K562 (cell line): ENCODE data around the gene BRD7. TPM values are rescaled to one million over a fixed set of nuclear protein-coding genes. Genes with fewer than 3 reads are reported as not detected.

Experiments
- ATAC-seq: fragments of 200-7000 bp; cut with Tn5 transposase; 3 replicates; pipeline ENCODE4 v1.9.1; 2020; ENCODE audit warnings: moderate library complexity
- BruUV-seq: library from RNA; stranded (reverse); fragments of 400-500 nt; replicated peaks from 2 replicates; lab custom pipeline; 2021; lab: Mats Ljungman, UMichigan
- CTCF ChIA-PET: fragments of 300-600 bp; formaldehyde crosslinking; extraction: SDS; loops from one replicate; lab custom pipeline; 2021; ENCODE audit warnings: low intra/inter-chr PET ratio; lab: Yijun Ruan, JAX
- POLR2A ChIA-PET: fragments of 300-600, 350-650 bp; sonication (Branson Sonifier 250); formaldehyde crosslinking; extraction: SDS; loops from one replicate; lab custom pipeline; 2021; ENCODE audit warnings: antibody characterized with exemption, inconsistent platforms; lab: Yijun Ruan, JAX
- DNase-seq, 4 experiments: peaks; one replicate each; pipeline versions ENCODE4 v3.0.0 to v3.0.0-alpha.2; 2011 to 2018; ENCODE audit warnings: low spot score in 3 of 4, mixed read lengths in 3 of 4; ENCODE audit errors: extremely low read depth in 1 of 4
- FAIRE-seq: peaks from 2 replicates; lab custom pipeline; 2011; peaks lifted over from hg19 to GRCh38; lab: Jason Lieb, UNC
- H2AFZ ChIP-seq: 2 replicates; pipeline ENCODE4 v1.6.0; 2011; ENCODE audit warnings: low read depth, low read length, control low read depth, inconsistent platforms
- H3K27ac ChIP-seq: fragments of 200-600 bp; 3 replicates; pipeline ENCODE4 v1.8.0; 2011; ENCODE audit warnings: low read depth, mild to moderate bottlenecking, control low read depth, inconsistent platforms, low read length, moderate library complexity, mixed read lengths; ENCODE audit errors: extremely low read depth
- H3K27me3 ChIP-seq, 2 experiments: fragments of 300-600 bp in 1 of 2; 2 replicates in 1 of 2; 3 replicates in 1 of 2; pipeline versions ENCODE4 v1.6.0 to v1.8.0; 2011; ENCODE audit warnings: inconsistent platforms in 2 of 2, low read length in 2 of 2, mild to moderate bottlenecking in 1 of 2, mixed read lengths in 1 of 2, moderate library complexity in 1 of 2; ENCODE audit not compliant: control insufficient read depth in 2 of 2, insufficient read depth in 2 of 2
- H3K36me3 ChIP-seq: fragments of 300-600 bp; 3 replicates; pipeline ENCODE4 v1.8.0; 2011; ENCODE audit warnings: mild to moderate bottlenecking, low read length, inconsistent platforms; ENCODE audit not compliant: control insufficient read depth, insufficient read depth
- H3K4me1 ChIP-seq, 2 experiments: fragments of 200-600 bp in 1 of 2; replicated peaks in 1 of 2; 2 replicates in 1 of 2; 3 replicates in 1 of 2; pipeline versions ENCODE4 v1.5.1 to v1.8.0; 2011; ENCODE audit warnings: inconsistent platforms in 2 of 2, low read length in 2 of 2, mild to moderate bottlenecking in 1 of 2, mixed read lengths in 1 of 2, moderate library complexity in 1 of 2; ENCODE audit not compliant: control insufficient read depth in 2 of 2, insufficient read depth in 2 of 2
- H3K4me2 ChIP-seq: 2 replicates; pipeline ENCODE4 v1.6.1; 2011; ENCODE audit warnings: low read length, control low read depth, inconsistent platforms, mixed read lengths; ENCODE audit not compliant: insufficient read depth
- H3K4me3 ChIP-seq: fragments of 200-600 bp; sonication (generic), shearing (Covaris generic); 2 replicates; pipeline ENCODE4 v1.5.1; 2016; ENCODE audit warnings: control low read depth, inconsistent platforms
- H3K79me2 ChIP-seq: fragments of 200-600 bp; 3 replicates; pipeline ENCODE4 v1.8.0; 2011; ENCODE audit warnings: low read length, inconsistent platforms; ENCODE audit not compliant: control insufficient read depth, insufficient read depth
- H3K9ac ChIP-seq, 2 experiments: 2 replicates each; pipeline versions ENCODE4 v1.6.0 to v1.6.1; 2011; ENCODE audit warnings: low read depth in 2 of 2, low read length in 2 of 2, control low read depth in 1 of 2, inconsistent platforms in 1 of 2, mild to moderate bottlenecking in 1 of 2, mixed read lengths in 1 of 2; ENCODE audit not compliant: insufficient read depth in 1 of 2
- H3K9me1 ChIP-seq: one replicate; pipeline ENCODE4 v1.6.0; 2011; ENCODE audit warnings: inconsistent platforms, mild to moderate bottlenecking, low read length, moderate library complexity; ENCODE audit not compliant: control insufficient read depth, insufficient read depth
- H3K9me3 ChIP-seq: replicated peaks from 2 replicates; pipeline ENCODE4 v1.5.1; 2011; ENCODE audit warnings: low read depth, low read length, inconsistent platforms; ENCODE audit not compliant: control insufficient read depth, insufficient read depth
- H4K20me1 ChIP-seq: replicated peaks from 2 replicates; pipeline ENCODE4 v1.6.1; 2011; ENCODE audit warnings: low read length, inconsistent platforms, mixed read lengths; ENCODE audit not compliant: control insufficient read depth, insufficient read depth
- BACH1 ChIP-seq: fragments of 200-800 bp; sonication (Bioruptor generic); IDR thresholded peaks from 2 replicates; pipeline ENCODE4 v1.6.1; 2016; ENCODE audit warnings: missing genetic modification characterization, missing compliant biosample characterization
- CREB1 ChIP-seq, 2 experiments: sonication (generic) in 1 of 2; formaldehyde crosslinking in 1 of 2; IDR thresholded peaks; 2 replicates each; pipeline versions ENCODE4 v1.6.1 to v1.8.0; 2012 to 2022; ENCODE audit warnings: inconsistent platforms in 1 of 2, mild to moderate bottlenecking in 1 of 2, missing genetic modification reagents in 1 of 2, moderate library complexity in 1 of 2
- ELF1 ChIP-seq: fragments of 200-800 bp; sonication (Bioruptor generic); IDR thresholded peaks from 2 replicates; pipeline ENCODE4 v1.6.1; 2016; ENCODE audit warnings: missing genetic modification characterization, missing compliant biosample characterization
- MAFF ChIP-seq: IDR thresholded peaks from 2 replicates; pipeline ENCODE4 v1.6.1; 2012; ENCODE audit warnings: low read length, improper control_type of control experiment
- MTA1 ChIP-seq: fragments of 450-650 bp; IDR thresholded peaks from 2 replicates; pipeline ENCODE4 v1.6.1; 2017; ENCODE audit warnings: borderline replicate concordance
- PHF8 ChIP-seq: fragments of 200-600 bp; sonication (generic); IDR thresholded peaks from 2 replicates; pipeline ENCODE4 v1.6.1; 2012; ENCODE audit warnings: mixed run types, mild to moderate bottlenecking, inconsistent platforms, low read length, moderate library complexity, borderline replicate concordance
- RAD51 ChIP-seq: fragments of 450-650 bp; IDR thresholded peaks from 2 replicates; pipeline ENCODE4 v1.7.1; 2016; ENCODE audit warnings: low read depth, mild to moderate bottlenecking, borderline replicate concordance
- SMC3 ChIP-seq: conservative IDR thresholded peaks from 2 replicates; pipeline ENCODE4 v1.6.1; 2011; ENCODE audit warnings: low read depth, low read length, improper control_type of control experiment; ENCODE audit not compliant: insufficient read depth
- ZBTB7A ChIP-seq: IDR thresholded peaks from 2 replicates; pipeline ENCODE4 v1.6.1; 2011; ENCODE audit warnings: low read depth, mild to moderate bottlenecking, low read length, moderate library complexity, borderline replicate concordance; ENCODE audit not compliant: control insufficient read depth
- WGBS: fragments of 100-300 bp; shearing (Covaris generic); methylation state at CpG from one replicate; pipeline ENCODE4 v1.1.6; 2016; ENCODE audit warnings: low coverage, mixed read lengths; ENCODE audit not compliant: insufficient coverage; ENCODE audit errors: missing lambda C conversion rate; 5-methylcytosine and 5-hydroxymethylcytosine counted together
- in situ Hi-C: fragments of 300-500 bp; cut with MboI; formaldehyde crosslinking; loops from 4 replicates; pipeline ENCODE4 v1.15.0; 2018; ENCODE audit warnings: inconsistent platforms, mixed read lengths
- intact Hi-C: fragments of 100-400 bp; cut with micrococcal nuclease; formaldehyde crosslinking; loops from 2 replicates; pipeline ENCODE4 v1.14.2; 2022
- polyA plus RNA-seq, 8 experiments: library from polyadenylated mRNA; depleted of rRNA in 4 of 8; stranded (reverse) in 5 of 8; unstranded in 3 of 8; fragments of >200 nt; fragmentation: Nextera tagmentation in 2 of 8; fragmentation: Illumina TruSeq in 1 of 8; extraction: Ambion mirVana in 2 of 8; extraction: Trizol in 1 of 8; gene quantifications; 2 replicates each; pipeline versions ENCODE4 v1.2.1 to v1.2.3, GENCODE V29; 2011 to 2014; ENCODE audit warnings: inconsistent platforms in 1 of 8, missing spikeins in 1 of 8
- total RNA-seq, 7 experiments: library from RNA; depleted of rRNA in 6 of 7; stranded (reverse); fragments of >200 nt in 6 of 7; fragmentation: Illumina TruSeq in 2 of 7; extraction: Trizol in 2 of 7; gene quantifications; 2 replicates each; pipeline versions ENCODE4 v1.2.1 to v1.2.3, GENCODE V29; 2011 to 2021; ENCODE audit warnings: low replicate concordance in 1 of 7
- TF ChIP-seq, protein P1 (sequence below): fragments of 450-650 bp; formaldehyde crosslinking; IDR thresholded peaks from 2 replicates; pipeline ENCODE4 v1.4.0; 2020; ENCODE audit warnings: mild to moderate bottlenecking, mixed read lengths
- TF ChIP-seq, protein P2 (sequence below): fragments of 450-650 bp; formaldehyde crosslinking; IDR thresholded peaks from 2 replicates; pipeline ENCODE4 v1.4.0; 2020; ENCODE audit warnings: mild to moderate bottlenecking, moderate library complexity
- TF ChIP-seq, protein P3 (sequence below), 3 experiments: IDR thresholded peaks in 2 of 3; conservative IDR thresholded peaks in 1 of 3; 2 replicates each; pipeline ENCODE4 v1.5.1; 2011 to 2012; ENCODE audit warnings: low read length in 3 of 3, mild to moderate bottlenecking in 3 of 3, control low read depth in 2 of 3, improper control_type of control experiment in 1 of 3, inconsistent platforms in 1 of 3, low read depth in 1 of 3, mixed read lengths in 1 of 3, moderate library complexity in 1 of 3; ENCODE audit not compliant: insufficient read depth in 2 of 3

BRD7 gene
- total and polyA plus RNA-seq, 9 of the 15 experiments (the other 6 are each of a cell fraction or from before 2014, with no cell fraction given) = 20.6 to 101 (median 68.7) TPM

DNA sequence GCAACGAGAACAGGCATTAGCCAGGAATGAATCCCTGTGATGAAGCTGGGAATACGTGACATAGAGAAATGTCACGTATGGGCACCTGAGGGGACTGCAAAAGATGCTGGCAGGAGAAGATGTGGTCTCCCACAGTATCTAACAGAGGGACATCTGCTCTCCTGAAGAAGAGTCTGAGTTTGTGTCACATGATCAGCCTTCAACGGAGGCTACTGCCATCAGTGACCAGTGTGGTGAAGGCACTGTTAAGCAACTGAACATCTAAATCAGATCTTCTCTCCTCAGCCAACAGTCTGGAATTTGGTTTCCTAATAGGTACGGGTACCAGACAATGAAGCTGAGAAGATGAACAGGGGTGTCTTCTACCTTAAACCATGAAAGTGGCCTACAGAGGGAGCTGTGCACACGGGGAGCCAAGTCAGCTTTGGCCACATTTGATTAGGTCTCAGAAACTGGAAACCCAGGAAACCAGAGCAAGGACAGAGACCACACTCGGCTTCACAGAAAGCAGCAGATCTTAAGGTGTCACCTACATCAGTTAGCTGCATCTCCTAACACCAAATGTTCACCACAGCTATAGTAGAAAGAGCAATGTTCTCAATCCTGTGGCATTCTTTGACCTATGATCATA is 41.8 kb downstream of the BRD7 start:
- FAIRE-seq = peak; percentile 88
- H3K79me2 ChIP-seq = 0 out of 3 replicates have a peak, but pooled peaks cover 4% of the 10 kb centered on the region
- peak in 2 of 4 experiments; percentile 41 to 72 for DNase-seq
- CTCF ChIA-PET = interaction anchor here (0.7 to 1.2 kb wide), 2 partner anchors 27 to 338 kb away, joined by 3 to 4 read pairs; no protein-coding TSS in a partner anchor
- no peaks in the 10 kb centered on the region for H3K9me1 ChIP-seq
- H3K9ac ChIP-seq = no peak overlapping the region
- BruUV-seq = no TSS peak
- POLR2A ChIA-PET = interaction anchor here (0.6 to 3.0 kb wide), 7 partner anchors 10 to 399 kb away, joined by 3 to 10 read pairs (median 3); no protein-coding TSS in a partner anchor
- peaks cover 94% of the 10 kb centered on the region for H3K36me3 ChIP-seq
- H3K4me1 ChIP-seq = peaks cover 0 to 15% of the 10 kb centered on the region in 2 experiments; a peak in 2 of 5 replicates
- no peaks in the 10 kb centered on the region for H3K9me3 ChIP-seq
- in situ Hi-C loops = no loop called here
- H3K27me3 ChIP-seq = no peaks in the 10 kb centered on the region
- no peak overlapping the region for H3K4me3 ChIP-seq
- intact Hi-C loops = loop anchor here (2.0 kb wide), 1 partner anchor 28 kb away; no protein-coding TSS in a partner anchor
- no peak overlapping the region for H3K27ac ChIP-seq
- H2AFZ ChIP-seq = peak overlapping the region; percentile 71; the same call in 1 of the 2 replicates
- H4K20me1 ChIP-seq = 0 out of 2 replicates have a peak, but pooled peaks cover 6% of the 10 kb centered on the region
- 53% methylated on average over 7 of the region's 7 CpGs for WGBS
- peak; percentile 90 for ATAC-seq
- H3K4me2 ChIP-seq = no peak overlapping the region
- TF ChIP-seq SMC3 (peak; percentile 57), MTA1 (0 out of 2 replicates have a peak, but pooled peaks have one; percentile 41), MAFF (0 out of 2 replicates have a peak, but pooled peaks have one; percentile 5), CREB1 (IDR thresholded peaks at IDR 0.05) (peak; percentile 43; the same call in 1 of the 2 replicates), CREB1 (CRISPR knock-in tag; IDR thresholded peaks at IDR 0.05) (no peak), PHF8 (no peak), RAD51 (0 out of 2 replicates have a peak, but pooled peaks have one; percentile 13), ELF1 (tag) (no peak), BACH1 (tag) (peak; percentile 69; the same call in 1 of the 2 replicates), ZBTB7A (no peak)
- TF ChIP-seq, protein P1, sequence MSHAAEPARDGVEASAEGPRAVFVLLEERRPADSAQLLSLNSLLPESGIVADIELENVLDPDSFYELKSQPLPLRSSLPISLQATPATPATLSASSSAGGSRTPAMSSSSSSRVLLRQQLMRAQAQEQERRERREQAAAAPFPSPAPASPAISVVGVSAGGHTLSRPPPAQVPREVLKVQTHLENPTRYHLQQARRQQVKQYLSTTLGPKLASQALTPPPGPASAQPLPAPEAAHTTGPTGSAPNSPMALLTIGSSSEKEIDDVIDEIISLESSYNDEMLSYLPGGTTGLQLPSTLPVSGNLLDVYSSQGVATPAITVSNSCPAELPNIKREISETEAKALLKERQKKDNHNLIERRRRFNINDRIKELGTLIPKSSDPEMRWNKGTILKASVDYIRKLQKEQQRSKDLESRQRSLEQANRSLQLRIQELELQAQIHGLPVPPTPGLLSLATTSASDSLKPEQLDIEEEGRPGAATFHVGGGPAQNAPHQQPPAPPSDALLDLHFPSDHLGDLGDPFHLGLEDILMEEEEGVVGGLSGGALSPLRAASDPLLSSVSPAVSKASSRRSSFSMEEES (CRISPR knock-in tag) = peak; percentile 83
- TF ChIP-seq, protein P2, sequence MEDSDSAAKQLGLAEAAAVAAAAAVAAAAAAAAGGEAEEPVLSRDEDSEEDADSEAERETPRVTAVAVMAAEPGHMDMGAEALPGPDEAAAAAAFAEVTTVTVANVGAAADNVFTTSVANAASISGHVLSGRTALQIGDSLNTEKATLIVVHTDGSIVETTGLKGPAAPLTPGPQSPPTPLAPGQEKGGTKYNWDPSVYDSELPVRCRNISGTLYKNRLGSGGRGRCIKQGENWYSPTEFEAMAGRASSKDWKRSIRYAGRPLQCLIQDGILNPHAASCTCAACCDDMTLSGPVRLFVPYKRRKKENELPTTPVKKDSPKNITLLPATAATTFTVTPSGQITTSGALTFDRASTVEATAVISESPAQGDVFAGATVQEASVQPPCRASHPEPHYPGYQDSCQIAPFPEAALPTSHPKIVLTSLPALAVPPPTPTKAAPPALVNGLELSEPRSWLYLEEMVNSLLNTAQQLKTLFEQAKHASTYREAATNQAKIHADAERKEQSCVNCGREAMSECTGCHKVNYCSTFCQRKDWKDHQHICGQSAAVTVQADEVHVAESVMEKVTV (CRISPR knock-in tag) = peak; percentile 37; the same call in 1 of the 2 replicates
- TF ChIP-seq, protein P3, sequence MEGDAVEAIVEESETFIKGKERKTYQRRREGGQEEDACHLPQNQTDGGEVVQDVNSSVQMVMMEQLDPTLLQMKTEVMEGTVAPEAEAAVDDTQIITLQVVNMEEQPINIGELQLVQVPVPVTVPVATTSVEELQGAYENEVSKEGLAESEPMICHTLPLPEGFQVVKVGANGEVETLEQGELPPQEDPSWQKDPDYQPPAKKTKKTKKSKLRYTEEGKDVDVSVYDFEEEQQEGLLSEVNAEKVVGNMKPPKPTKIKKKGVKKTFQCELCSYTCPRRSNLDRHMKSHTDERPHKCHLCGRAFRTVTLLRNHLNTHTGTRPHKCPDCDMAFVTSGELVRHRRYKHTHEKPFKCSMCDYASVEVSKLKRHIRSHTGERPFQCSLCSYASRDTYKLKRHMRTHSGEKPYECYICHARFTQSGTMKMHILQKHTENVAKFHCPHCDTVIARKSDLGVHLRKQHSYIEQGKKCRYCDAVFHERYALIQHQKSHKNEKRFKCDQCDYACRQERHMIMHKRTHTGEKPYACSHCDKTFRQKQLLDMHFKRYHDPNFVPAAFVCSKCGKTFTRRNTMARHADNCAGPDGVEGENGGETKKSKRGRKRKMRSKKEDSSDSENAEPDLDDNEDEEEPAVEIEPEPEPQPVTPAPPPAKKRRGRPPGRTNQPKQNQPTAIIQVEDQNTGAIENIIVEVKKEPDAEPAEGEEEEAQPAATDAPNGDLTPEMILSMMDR (IDR thresholded peaks at IDR 0.05 in 2 of 3, conservative IDR thresholded peaks at IDR 0.05 in 1 of 3; ENCODE audit: insufficient read depth in 2 of 3, low read depth in 1 of 3, low read length in 3 of 3) = peak; percentile 64 to 78 (median 74)
